C4-2B (cell line): ENCODE data around the gene KNDC1.

Source experiments
- ZFX ChIP-seq: fragments of 450-650 bp; IDR thresholded peaks from 2 replicates; pipeline ENCODE4 v1.6.1; 2017
- TF ChIP-seq, protein P1 (sequence below): fragments of 450-650 bp; conservative IDR thresholded peaks from 2 replicates; pipeline ENCODE4 v1.5.1; 2017; ENCODE audit warnings: mild to moderate bottlenecking

DNA sequence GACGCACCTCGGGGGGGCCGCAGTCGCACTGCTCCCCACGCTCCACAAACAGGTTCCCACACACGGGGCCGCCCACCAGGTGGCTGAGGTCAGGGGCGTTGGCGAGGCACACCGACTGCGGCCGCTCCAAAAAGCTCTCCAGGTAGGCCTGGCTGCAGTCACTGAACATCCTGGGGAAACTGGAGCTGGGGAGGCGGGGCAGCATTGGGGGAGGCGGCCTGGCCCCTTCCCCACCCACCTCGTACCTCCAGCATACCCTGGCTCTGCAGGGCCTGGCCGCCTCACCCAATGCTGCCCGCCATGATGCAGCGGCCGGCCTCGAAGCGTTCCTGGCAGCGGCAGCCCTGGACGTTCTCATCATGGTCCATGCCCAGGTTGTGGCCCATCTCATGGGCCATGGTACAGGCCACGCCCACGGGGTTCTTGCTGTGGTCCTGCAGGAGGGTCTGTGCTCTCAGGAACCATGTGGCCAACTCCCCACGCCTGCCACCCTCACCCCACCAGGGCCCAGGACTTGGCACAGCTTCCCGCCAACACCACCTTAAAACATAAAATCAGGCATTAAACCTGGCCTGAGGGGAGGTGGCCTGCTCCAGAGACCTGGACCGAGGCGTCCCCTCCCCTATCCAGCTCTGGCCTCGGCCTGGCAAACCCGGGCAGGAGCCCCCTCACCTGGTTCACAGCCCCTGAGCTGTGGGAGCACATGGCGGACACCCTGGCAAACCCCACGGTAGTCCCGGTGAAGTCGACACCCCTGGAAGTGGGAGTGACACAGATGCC, 111.7 kb downstream of the KNDC1 start:
- TF ChIP-seq, protein P1, sequence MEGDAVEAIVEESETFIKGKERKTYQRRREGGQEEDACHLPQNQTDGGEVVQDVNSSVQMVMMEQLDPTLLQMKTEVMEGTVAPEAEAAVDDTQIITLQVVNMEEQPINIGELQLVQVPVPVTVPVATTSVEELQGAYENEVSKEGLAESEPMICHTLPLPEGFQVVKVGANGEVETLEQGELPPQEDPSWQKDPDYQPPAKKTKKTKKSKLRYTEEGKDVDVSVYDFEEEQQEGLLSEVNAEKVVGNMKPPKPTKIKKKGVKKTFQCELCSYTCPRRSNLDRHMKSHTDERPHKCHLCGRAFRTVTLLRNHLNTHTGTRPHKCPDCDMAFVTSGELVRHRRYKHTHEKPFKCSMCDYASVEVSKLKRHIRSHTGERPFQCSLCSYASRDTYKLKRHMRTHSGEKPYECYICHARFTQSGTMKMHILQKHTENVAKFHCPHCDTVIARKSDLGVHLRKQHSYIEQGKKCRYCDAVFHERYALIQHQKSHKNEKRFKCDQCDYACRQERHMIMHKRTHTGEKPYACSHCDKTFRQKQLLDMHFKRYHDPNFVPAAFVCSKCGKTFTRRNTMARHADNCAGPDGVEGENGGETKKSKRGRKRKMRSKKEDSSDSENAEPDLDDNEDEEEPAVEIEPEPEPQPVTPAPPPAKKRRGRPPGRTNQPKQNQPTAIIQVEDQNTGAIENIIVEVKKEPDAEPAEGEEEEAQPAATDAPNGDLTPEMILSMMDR: no peak
- TF ChIP-seq ZFX: no peak
